IMR-90 (cell line): Measurements from ENCODE around the gene PPP3CB. TPM values are rescaled to one million over a fixed set of nuclear protein-coding genes. Genes with fewer than 3 reads are reported as not detected.

Source experiments
- ATAC-seq: fragments of 200-7000 bp; cut with Tn5 transposase; 2 replicates; pipeline ENCODE4 v1.9.1; 2020; ENCODE audit warnings: low read depth, mild to moderate bottlenecking, moderate library complexity
- BruUV-seq: library from RNA; stranded (reverse); fragments of 400-500 nt; replicated peaks from 2 replicates; lab custom pipeline; 2021; lab: Mats Ljungman, UMichigan
- CTCF ChIA-PET: fragments of 300-600 bp; formaldehyde crosslinking; extraction: SDS; loops from one replicate; lab custom pipeline; 2021; ENCODE audit warnings: antibody characterized with exemption; lab: Yijun Ruan, JAX
- POLR2A ChIA-PET: fragments of 300-600 bp; sonication (Branson Sonifier 250); formaldehyde crosslinking; loops from one replicate; lab custom pipeline; 2022; ENCODE audit warnings: antibody characterized with exemption; ENCODE audit not compliant: unreplicated experiment; lab: Charles Lee
- DNase-seq: peaks from one replicate; pipeline ENCODE4 v3.0.0; 2013
- H2AFZ ChIP-seq: replicated peaks from 2 replicates; pipeline ENCODE3; 2013; ENCODE audit warnings: low read length, mild to moderate bottlenecking; ENCODE audit not compliant: poor library complexity
- H2AK5ac ChIP-seq: 2 replicates; pipeline ENCODE4 v1.6.1; 2013; ENCODE audit warnings: low read depth, low read length, inconsistent platforms
- H2AK9ac ChIP-seq: replicated peaks from 2 replicates; pipeline ENCODE3; 2013; ENCODE audit warnings: mild to moderate bottlenecking, low read depth, low read length, moderate library complexity; ENCODE audit not compliant: poor library complexity
- H2BK120ac ChIP-seq: 2 replicates; pipeline ENCODE4 v1.6.1; 2013; ENCODE audit warnings: low read depth, low read length, inconsistent platforms
- H2BK15ac ChIP-seq: 3 replicates; pipeline ENCODE4 v1.6.1; 2013; ENCODE audit warnings: low read depth, low read length, inconsistent platforms
- H2BK20ac ChIP-seq: 2 replicates; pipeline ENCODE4 v1.6.1; 2013; ENCODE audit warnings: low read depth, mild to moderate bottlenecking, inconsistent platforms, low read length, moderate library complexity
- H2BK5ac ChIP-seq: 2 replicates; pipeline ENCODE4 v1.6.1; 2013; ENCODE audit warnings: mild to moderate bottlenecking, low read depth, low read length, inconsistent platforms; ENCODE audit not compliant: poor library complexity, severe bottlenecking
- H3K14ac ChIP-seq: replicated peaks from 2 replicates; pipeline ENCODE4 v1.6.1; 2013; ENCODE audit warnings: low read depth, low read length, inconsistent platforms
- H3K18ac ChIP-seq: 2 replicates; pipeline ENCODE4 v1.6.1; 2013; ENCODE audit warnings: low read depth, low read length, control low read depth
- H3K23ac ChIP-seq: 2 replicates; pipeline ENCODE4 v1.6.1; 2013; ENCODE audit warnings: low read depth, low read length, inconsistent platforms
- H3K27ac ChIP-seq: 2 replicates; pipeline ENCODE4 v1.5.1; 2013; ENCODE audit warnings: mild to moderate bottlenecking, control low read depth, low read length; ENCODE audit not compliant: insufficient read depth
- H3K27me3 ChIP-seq: 2 replicates; pipeline ENCODE4 v1.6.1; 2013; ENCODE audit warnings: low read length; ENCODE audit not compliant: control insufficient read depth, insufficient read depth
- H3K36me3 ChIP-seq: 2 replicates; pipeline ENCODE4 v1.6.1; 2013; ENCODE audit warnings: low read length, mixed read lengths; ENCODE audit not compliant: control insufficient read depth, insufficient read depth
- H3K4ac ChIP-seq: 2 replicates; pipeline ENCODE4 v1.6.1; 2013; ENCODE audit warnings: low read depth, low read length, inconsistent platforms
- H3K4me1 ChIP-seq: 2 replicates; pipeline ENCODE4 v1.6.1; 2013; ENCODE audit warnings: low read length, mixed read lengths; ENCODE audit not compliant: control insufficient read depth, insufficient read depth
- H3K4me2 ChIP-seq: 2 replicates; pipeline ENCODE4 v1.6.1; 2013; ENCODE audit warnings: low read depth, mild to moderate bottlenecking, control low read depth, low read length, moderate library complexity
- H3K4me3 ChIP-seq: 2 replicates; pipeline ENCODE4 v1.5.1; 2013; ENCODE audit warnings: low read depth, mild to moderate bottlenecking, control low read depth, low read length, moderate library complexity; ENCODE audit not compliant: insufficient read depth
- H3K56ac ChIP-seq: 2 replicates; pipeline ENCODE4 v1.6.1; 2013; ENCODE audit warnings: low read length, inconsistent platforms; ENCODE audit not compliant: insufficient read depth; ENCODE audit errors: extremely low read depth
- H3K79me1 ChIP-seq, 2 experiments: 2 replicates each; pipeline ENCODE4 v1.6.1; 2013; ENCODE audit warnings: low read length in 2 of 2, inconsistent platforms in 1 of 2, low read depth in 1 of 2
- H3K9ac ChIP-seq: 2 replicates; pipeline ENCODE4 v1.6.1; 2013; ENCODE audit warnings: low read depth, low read length, control low read depth
- H3K9me1 ChIP-seq: 2 replicates; pipeline ENCODE4 v1.6.1; 2013; ENCODE audit warnings: low read length, inconsistent platforms; ENCODE audit not compliant: insufficient read depth
- H3K9me3 ChIP-seq: 2 replicates; pipeline ENCODE4 v1.6.1; 2013; ENCODE audit warnings: low read length; ENCODE audit not compliant: control insufficient read depth, insufficient read depth
- H4K20me1 ChIP-seq: 2 replicates; pipeline ENCODE4 v1.6.1; 2013; ENCODE audit warnings: low read length, inconsistent platforms; ENCODE audit not compliant: insufficient read depth
- H4K5ac ChIP-seq: 2 replicates; pipeline ENCODE4 v1.6.1; 2013; ENCODE audit warnings: mild to moderate bottlenecking, low read depth, low read length, control low read depth
- H4K8ac ChIP-seq, 2 experiments: 2 replicates each; pipeline ENCODE4 v1.6.1; 2013; ENCODE audit warnings: low read depth in 2 of 2, low read length in 2 of 2, control low read depth in 1 of 2, inconsistent platforms in 1 of 2
- H4K91ac ChIP-seq: 2 replicates; pipeline ENCODE4 v1.6.1; 2013; ENCODE audit warnings: low read depth, low read length, inconsistent platforms; ENCODE audit not compliant: insufficient read depth
- CEBPB ChIP-seq: IDR thresholded peaks from 2 replicates; pipeline ENCODE4 v1.6.1; 2012; ENCODE audit warnings: low read depth, low read length, improper control_type of control experiment
- CHD1 ChIP-seq: IDR thresholded peaks from 2 replicates; pipeline ENCODE4 v1.6.1; 2012; ENCODE audit warnings: low read depth, low read length, improper control_type of control experiment
- MAFK ChIP-seq: IDR thresholded peaks from 2 replicates; pipeline ENCODE4 v1.6.1; 2012; ENCODE audit warnings: low read depth, low read length, improper control_type of control experiment
- MXI1 ChIP-seq: IDR thresholded peaks from 2 replicates; pipeline ENCODE4 v1.6.1; 2012; ENCODE audit warnings: low read depth, mild to moderate bottlenecking, low read length, moderate library complexity, borderline replicate concordance
- POLR2A ChIP-seq: IDR thresholded peaks from 2 replicates; pipeline ENCODE4 v1.6.1; 2012; ENCODE audit warnings: mild to moderate bottlenecking, low read depth, low read length
- RAD21 ChIP-seq: IDR thresholded peaks from 2 replicates; pipeline ENCODE4 v1.6.1; 2012; ENCODE audit warnings: low read length, improper control_type of control experiment
- RCOR1 ChIP-seq: IDR thresholded peaks from 2 replicates; pipeline ENCODE4 v1.6.1; 2012; ENCODE audit warnings: mild to moderate bottlenecking, low read length, improper control_type of control experiment; ENCODE audit not compliant: insufficient replicate concordance
- WGBS, 2 experiments: methylation state at CpG; one replicate each; pipeline versions ENCODE4 v1.1.5 to v1.1.7; 2013; ENCODE audit warnings: missing lambda C conversion rate in 2 of 2; ENCODE audit not compliant: insufficient read length in 1 of 2; ENCODE audit errors: extremely low coverage in 2 of 2; 5-methylcytosine and 5-hydroxymethylcytosine counted together
- dilution Hi-C: fragments of 300-500 bp; cut with HindIII; formaldehyde crosslinking; loops from one replicate; pipeline ENCODE4 v1.14.3; 2018; ENCODE audit warnings: low sequenced_read_pairs; ENCODE audit not compliant: unreplicated experiment
- in situ Hi-C: fragments of 300-500 bp; cut with MboI; formaldehyde crosslinking; loops from 3 replicates; pipeline ENCODE4 v1.14.3; 2019; ENCODE audit warnings: low sequenced_read_pairs, inconsistent platforms, mixed read lengths
- intact Hi-C: fragments of 100-400 bp; cut with micrococcal nuclease; formaldehyde crosslinking; loops from 2 replicates; pipeline ENCODE4 v1.10.0; 2022
- polyA plus RNA-seq, 3 experiments: library from polyadenylated mRNA; depleted of rRNA; stranded (reverse); fragments of >200 nt; gene quantifications; 2 replicates each; pipeline ENCODE4 v1.2.3, GENCODE V29; 2012; ENCODE audit warnings: low replicate concordance in 1 of 3
- total RNA-seq: library from RNA; depleted of rRNA; stranded (reverse); fragments of >200 nt; gene quantifications from 2 replicates; pipeline ENCODE4 v1.2.3, GENCODE V29; 2012

PPP3CB gene
- total and polyA plus RNA-seq, 2 of the 4 experiments (the other 2 are of a cell fraction) = 22.9 to 36.4 TPM

DNA sequence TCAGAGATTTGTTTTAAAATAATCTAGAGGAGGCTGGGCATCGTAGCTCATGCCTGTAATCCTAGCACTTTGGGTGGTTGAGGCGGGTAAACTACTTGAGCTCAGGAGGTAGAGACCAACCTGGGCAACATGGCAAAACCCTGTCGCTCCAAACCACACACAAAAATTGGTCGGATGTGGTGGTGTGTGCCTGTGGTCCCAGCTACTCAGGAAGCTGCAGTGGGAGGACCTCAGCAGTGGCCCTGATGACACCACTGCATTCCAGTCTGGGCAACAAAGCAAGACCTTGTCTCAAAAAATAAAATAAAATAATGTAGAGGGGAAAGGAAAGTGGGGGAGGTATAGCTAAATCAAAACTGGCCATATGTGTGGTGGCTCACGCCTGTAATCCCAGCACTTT is 13.9 kb upstream of the PPP3CB start:
- H2BK120ac ChIP-seq = no peak overlapping the region
- no peak overlapping the region for H3K4ac ChIP-seq
- no peak overlapping the region for H2BK5ac ChIP-seq
- no peaks in the 10 kb centered on the region for H4K20me1 ChIP-seq
- DNase-seq = no peak
- H4K5ac ChIP-seq = no peak overlapping the region
- no peak overlapping the region for H3K4me2 ChIP-seq
- H3K27me3 ChIP-seq = no peaks in the 10 kb centered on the region
- no peak overlapping the region for H3K4me3 ChIP-seq
- no TSS peak for BruUV-seq
- WGBS, 2 experiments = no CpG with 5 or more reads among the region's 5 CpGs
- no peak overlapping the region for H3K56ac ChIP-seq
- no peak overlapping the region for H2BK15ac ChIP-seq
- H3K9me3 ChIP-seq = no peaks in the 10 kb centered on the region
- H3K9me1 ChIP-seq = no peaks in the 10 kb centered on the region
- no peaks in the 10 kb centered on the region for H3K4me1 ChIP-seq
- H4K91ac ChIP-seq = no peak overlapping the region
- H2AK9ac ChIP-seq = no peak overlapping the region
- TF ChIP-seq MAFK (no peak), CEBPB (no peak), CHD1 (no peak), POLR2A (no peak), MXI1 (no peak), RAD21 (no peak), RCOR1 (no peak)
- POLR2A ChIA-PET = no interaction called here
- H3K9ac ChIP-seq = no peak overlapping the region
- H3K23ac ChIP-seq = no peak overlapping the region
- ATAC-seq = no peak
- CTCF ChIA-PET = no interaction called here
- H4K8ac ChIP-seq = no peak overlapping the region
- H3K14ac ChIP-seq = no peak overlapping the region
- in situ Hi-C loops = no loop called here
- H2AK5ac ChIP-seq = no peak overlapping the region
- H3K27ac ChIP-seq = no peak overlapping the region
- intact Hi-C loops = no loop called here
- dilution Hi-C loops = no loop called here
- no peak overlapping the region for H2AFZ ChIP-seq
- H3K18ac ChIP-seq = no peak overlapping the region
- H3K36me3 ChIP-seq = peaks cover 5% of the 10 kb centered on the region
- H2BK20ac ChIP-seq = no peak overlapping the region
- H3K79me1 ChIP-seq = no peaks in the 10 kb centered on the region
